HG03575 (cell line): ENCODE results near the gene ELOF1.
A peak's percentile ranks its signal among the peaks of the same experiment; 100 is the strongest.

Source experiments
- ATAC-seq: cut with Tn5 transposase; IDR thresholded peaks from one replicate; pipeline ENCODE4 v1.9.1; 2021; ENCODE audit not compliant: unreplicated experiment, insufficient number of reproducible peaks, low FRiP score; ENCODE audit errors: extremely low read depth

The ELOF1 gene

DNA sequence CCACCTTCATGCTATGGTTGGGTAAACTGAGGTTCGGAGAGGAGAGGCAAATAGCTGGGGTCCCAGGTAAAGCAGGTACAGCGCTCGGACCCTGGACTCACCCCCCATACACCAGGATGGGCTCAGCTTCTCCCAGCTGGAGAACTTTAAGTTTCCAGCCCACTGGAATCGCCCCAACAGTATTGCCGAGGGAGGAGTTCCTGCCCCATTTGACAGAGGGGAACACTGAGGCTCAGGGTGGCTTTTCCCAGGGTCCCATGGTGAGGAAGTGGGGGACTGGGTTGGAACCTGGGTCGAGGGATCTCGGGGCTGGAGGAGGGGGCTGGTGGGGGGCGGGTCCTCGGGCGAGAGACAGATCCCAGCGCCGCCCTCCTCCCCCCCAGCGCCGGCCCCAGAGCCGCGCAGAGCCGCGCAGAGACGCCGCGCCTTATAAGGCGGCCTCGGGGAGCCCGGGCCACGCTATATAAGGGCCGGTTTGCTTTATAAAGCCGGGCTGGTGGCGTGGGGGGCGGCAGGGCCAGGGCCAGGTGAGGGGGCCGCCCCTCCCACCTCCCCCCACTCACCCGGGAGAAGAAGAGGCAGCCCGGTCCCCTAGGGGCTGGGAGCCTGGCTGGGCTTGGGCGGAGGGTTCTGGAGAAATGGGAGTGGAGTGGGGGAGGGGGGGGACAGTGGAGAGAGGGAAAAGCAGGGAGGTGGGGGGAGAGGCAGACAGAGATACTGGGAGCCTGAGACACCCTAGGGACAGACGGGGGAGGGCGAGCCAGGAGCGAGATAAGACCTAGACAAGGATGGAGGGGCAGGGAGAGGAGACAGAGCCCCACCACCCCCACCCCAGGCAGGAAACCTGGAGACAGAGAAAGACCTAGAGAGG, 19.3 kb downstream of the ELOF1 start:
- no peak for ATAC-seq

DNA sequence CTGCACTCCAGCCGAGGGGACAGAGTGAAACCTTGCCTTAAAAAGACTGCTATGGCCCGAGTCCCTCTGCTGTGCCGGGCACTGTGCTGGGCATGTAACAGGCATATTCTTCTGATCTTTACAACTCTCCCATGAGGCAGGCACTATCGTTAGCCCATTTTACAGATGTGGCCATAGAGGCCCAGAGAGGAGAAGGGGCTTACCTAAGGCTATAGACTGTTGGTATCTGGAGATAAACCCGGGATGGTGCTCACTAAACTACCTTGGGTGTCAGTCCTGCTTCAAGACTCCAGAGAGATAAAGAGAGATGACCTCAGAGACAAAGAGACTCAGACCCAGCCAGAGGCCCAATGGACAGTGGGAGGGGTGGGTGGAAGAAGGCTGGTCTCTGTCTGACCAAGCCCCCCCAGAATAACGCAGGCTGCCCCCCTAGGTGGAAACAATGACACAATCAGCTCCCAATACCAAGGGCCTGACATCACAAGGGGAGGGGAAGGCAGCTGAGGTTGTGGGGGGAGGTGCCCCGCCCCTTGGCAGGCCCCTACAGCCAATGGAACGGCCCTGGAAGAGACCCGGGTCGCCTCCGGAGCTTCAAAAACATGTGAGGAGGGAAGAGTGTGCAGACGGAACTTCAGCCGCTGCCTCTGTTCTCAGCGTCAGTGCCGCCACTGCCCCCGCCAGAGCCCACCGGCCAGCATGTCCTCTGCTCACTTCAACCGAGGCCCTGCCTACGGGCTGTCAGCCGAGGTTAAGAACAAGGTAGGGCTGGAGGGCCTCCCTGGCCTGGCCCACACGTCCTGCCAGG, 20.6 kb downstream of the ELOF1 start, which contains the start of gene CNN1:
Gene CNN1 (plus strand): TSS at position 620 of the 805 bp plus-strand sequence. CDS start 77 bp downstream, at position 697.
- ATAC-seq: no peak

DNA sequence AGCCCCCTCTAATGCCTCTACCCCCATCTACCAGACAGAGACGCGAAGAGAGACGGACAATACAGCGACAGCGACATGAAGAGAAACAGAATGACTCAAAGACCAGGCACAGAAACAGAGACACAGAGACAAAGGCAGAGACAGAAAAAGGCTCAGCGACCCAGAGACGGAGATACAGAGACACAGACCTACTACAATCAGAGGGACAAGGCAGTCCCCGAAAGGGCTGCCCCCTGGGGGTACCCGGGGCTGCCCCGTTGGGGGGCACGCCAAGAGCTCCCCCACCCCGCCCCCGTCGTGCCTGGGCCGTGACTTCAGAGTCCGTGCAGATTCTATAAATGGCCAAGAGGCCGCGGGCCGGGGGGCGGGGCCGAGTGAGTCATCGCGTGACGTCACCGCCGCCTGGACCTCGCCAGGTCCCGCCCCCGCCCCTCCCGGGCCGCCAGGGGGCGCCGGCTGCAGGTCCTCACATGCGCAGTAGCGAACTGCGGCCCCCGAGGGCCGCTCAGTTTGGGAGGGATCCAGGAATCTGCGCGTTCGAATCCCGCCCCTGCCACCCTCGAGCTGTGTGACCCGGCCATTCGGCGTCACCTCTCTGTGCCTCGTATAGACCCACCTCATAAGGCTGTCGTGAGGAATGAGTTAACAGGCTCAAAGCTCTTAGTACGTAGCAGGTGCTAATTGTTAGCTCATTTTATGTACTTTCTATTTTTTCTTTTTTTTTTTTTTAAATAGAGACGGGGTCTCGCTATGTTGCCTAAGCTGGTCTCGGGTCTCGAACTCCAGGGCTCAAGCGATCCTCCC, 23.0 kb downstream of the ELOF1 start:
- no peak for ATAC-seq

GRCh38 chr19:11534948-11535347, 24.1 kb downstream of the ELOF1 start:
- ATAC-seq: no peak

GRCh38 chr19:11534538-11534937, 24.5 kb downstream of the ELOF1 start:
- no peak for ATAC-seq

- no peak for ATAC-seq
Observed at GRCh38 chr19:11530432-11530831, 28.6 kb downstream of the ELOF1 start.

DNA sequence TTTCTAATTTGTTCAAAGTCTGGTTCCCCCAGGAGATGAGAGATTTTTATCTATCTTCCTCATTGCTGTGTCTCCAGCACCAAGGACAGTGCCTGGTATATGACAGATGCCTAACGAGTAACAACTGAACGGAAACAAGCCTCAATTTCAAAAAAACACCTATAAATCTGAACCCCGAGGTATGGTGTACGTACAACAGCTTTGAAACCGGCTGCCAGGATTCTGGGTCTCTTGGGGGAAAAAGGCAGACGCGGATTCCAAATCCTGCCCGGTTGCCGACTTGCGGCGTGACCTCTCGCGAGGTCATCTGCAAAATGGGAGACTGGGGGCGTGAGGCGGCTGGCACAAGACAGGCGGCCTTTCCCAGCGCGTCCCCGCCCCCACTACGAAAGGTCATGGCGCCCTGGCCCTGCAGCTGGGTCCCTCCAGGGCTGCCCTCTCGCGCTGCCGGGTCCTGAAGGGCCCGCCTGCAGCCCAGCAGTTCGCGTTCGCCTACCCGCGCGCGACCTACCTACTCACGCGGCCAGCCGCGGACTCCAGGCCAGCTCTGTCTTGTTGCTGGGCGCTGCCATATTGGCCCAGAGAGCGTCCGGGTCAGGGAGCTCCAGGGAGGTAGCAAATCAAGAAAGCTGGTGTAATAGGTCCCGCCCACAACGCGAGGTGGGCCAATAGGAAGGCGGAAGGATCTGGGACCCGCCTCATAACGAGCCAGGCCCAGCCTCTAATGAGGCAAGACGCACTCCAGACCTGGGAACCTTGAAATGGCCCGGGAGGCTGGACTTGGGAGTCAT, 30.3 kb downstream of the ELOF1 start, which contains the start of gene ECSIT:
Gene ECSIT (minus strand): TSS at position 584 of the 791 bp plus-strand sequence. CDS start 9,964 bp downstream, outside the sequence.
- ATAC-seq: peak; percentile 41

DNA sequence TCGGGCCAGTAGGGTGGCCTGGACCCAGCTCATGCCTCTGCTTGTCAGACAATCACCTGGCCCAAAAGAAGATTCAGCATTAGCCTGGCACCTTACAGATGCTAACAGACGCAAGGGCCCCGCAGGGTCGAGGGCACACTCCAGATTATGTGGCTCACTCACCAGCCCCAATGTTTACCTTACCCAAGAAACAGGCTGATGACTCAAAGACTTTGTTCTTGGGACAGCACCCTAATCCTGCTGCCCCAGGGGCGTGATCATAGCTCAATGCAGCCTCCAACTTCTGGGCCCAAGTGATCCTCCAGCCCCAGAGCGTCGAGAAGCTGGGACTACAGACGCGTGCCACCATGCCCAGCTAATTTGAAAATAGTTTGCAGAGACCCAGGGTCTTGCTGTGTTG, 39.9 kb downstream of the ELOF1 start:
- no peak for ATAC-seq

DNA sequence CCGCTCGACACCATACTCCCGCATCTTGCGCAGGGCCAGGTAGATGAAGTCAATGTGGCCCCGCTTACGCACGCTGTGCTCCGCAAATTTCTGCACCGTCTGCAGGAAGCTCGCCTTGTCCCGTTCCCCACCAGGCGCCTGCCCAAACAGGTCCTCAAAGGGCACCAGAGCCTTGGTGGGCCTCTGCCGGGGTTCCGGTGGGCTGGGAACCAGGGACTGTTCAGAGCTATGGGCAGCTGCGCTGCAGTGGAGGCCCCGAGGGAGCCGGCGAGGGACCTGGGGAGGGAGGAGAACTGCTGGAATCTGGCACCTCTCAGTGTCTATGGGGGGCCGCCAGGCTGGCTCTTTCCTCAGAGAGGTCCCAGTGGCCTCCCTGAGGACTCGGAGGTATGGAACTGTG, 45.1 kb downstream of the ELOF1 start:
- ATAC-seq: no peak

DNA sequence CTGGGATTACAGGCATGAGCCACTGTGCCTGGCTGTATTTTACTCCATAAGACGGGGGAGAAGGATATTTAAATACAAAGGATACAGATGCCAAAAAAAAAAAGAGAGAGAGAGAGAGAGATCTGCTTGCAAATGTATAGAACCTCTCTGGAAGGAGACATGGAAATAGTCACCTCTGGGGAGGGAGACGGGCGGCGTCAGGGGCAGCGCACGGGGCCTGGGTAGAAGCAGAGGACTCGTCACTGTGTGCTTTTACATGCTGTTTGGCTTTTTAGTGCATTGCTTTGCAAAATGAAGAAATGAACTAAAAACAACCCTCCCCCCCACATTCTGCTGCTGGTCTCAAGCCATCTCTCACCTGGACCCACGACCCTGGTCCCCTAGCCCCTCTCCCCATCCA, 48.6 kb downstream of the ELOF1 start:
- no peak for ATAC-seq

GRCh38 chr19:11507370-11508078, 51.5 kb downstream of the ELOF1 start:
- ATAC-seq: no peak

- no peak for ATAC-seq
Observed at GRCh38 chr19:11506967-11507366, 52.1 kb downstream of the ELOF1 start.

DNA sequence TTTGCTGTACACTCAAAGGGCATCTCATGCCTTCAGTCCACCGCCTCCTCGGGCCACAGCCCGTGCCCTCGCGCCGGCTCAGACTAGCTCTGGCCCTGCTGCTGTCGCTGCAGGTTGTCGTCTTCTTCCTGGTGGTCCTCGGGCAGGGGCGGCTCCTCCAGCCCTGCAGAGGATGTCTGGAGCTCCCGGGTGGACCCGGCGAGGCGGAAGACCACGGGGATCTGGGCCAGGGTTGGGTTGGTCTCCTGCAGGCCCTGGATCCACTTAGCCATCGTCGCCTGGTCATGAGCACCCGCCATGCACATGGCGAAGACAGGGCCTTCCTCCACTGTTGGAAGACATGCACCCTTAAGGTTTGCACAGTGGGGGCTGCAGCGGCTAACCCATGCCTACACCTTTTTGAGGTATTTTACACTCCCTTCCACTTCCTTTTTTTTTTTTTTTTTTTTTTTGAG, 52.9 kb downstream of the ELOF1 start:
- ATAC-seq: no peak

DNA sequence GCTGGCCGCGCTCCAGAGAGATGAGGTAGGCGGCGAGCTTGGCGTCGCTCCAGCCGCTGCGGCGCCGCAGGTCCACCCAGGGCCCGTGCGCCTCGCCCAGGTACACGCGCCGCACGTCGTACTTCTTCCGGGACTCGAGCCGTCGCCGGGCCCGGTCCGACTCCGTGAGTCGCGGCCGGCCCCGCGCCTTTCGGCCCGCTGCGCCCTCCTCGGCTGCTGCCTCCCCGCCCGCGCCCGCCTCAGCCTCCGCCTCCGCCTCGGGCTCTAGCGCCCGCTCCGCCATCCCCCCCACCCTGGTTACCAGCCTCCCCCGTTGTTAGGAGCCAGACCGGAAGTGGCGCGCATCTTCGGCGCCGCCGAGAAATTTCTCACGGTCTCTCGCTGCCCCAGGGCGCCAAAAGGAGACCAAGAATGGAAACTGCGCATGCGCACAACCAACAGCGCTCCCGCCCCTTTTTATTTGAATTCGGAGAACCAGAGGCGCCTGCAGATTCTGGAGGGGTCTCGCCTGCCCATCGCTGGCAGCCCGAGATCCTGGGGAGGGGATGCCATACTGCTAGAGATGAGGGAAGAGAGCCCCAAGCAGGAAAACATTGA, 53.4 kb downstream of the ELOF1 start, which contains the start of gene ZNF653:
Gene ZNF653 (minus strand): TSS at position 336 of the 597 bp plus-strand sequence. CDS start 53 bp downstream, at position 283.
- no peak for ATAC-seq

DNA sequence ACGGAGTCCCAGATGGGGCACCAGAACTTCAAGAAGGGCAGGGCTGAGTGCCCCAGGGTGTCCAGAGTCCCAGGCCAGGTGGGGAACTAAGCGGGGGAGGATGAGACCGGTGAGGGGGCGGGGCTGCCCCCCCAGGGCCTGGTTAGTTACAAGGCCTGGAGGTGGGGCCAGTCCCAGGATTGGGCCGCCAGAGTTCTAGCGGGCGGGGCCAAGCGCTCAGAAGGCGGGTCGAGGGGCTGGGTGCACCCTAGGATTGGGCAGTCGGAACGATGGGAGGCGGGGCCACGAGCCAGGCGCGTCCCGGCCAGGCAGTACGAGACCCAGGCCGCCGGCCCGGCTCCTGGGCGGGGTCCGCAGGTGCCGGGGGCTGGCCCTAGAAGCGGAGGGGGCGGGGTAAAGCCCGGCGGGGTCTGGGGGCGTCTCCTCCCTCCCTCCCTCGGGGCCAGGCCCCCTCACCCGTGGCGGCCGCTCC, 54.0 kb downstream of the ELOF1 start:
- peak; percentile 61 for ATAC-seq

DNA sequence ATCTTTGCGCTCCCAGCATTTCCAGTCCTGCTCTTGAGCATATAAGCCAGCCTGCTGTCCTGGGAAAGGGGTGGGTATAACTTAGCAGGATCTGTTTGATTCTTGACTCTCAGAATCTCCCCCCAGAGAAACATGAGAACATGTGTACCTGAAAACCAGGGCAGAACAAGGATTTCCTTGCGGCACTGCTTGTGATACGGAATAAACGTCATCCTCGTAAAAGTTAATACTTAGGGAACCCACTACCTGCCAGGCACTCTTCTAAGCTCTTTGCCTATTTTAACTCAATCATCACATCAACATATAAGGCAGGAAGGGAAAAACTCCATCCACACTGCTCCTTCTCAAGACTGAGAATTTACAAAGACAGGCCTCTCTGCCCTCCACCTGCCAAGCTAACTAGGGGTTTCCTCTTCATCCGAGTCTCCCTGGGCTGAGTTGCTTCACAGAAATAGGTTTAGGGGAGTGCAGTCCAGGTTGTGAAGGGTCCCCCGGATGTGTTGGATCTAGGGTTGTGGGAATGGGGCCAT, 54.5 kb downstream of the ELOF1 start:
- ATAC-seq: no peak
